NCI-H2196 treated with DMSO at 0.1 percent for 48 hours (cell line): ENCODE data around the gene MED27.

ENCODE experiments used
- DNase-seq: peaks from one replicate; lab custom pipeline; 2025; ENCODE audit not compliant: unreplicated experiment; lab: John Stamatoyannopoulos, UW

Gene MED27

DNA sequence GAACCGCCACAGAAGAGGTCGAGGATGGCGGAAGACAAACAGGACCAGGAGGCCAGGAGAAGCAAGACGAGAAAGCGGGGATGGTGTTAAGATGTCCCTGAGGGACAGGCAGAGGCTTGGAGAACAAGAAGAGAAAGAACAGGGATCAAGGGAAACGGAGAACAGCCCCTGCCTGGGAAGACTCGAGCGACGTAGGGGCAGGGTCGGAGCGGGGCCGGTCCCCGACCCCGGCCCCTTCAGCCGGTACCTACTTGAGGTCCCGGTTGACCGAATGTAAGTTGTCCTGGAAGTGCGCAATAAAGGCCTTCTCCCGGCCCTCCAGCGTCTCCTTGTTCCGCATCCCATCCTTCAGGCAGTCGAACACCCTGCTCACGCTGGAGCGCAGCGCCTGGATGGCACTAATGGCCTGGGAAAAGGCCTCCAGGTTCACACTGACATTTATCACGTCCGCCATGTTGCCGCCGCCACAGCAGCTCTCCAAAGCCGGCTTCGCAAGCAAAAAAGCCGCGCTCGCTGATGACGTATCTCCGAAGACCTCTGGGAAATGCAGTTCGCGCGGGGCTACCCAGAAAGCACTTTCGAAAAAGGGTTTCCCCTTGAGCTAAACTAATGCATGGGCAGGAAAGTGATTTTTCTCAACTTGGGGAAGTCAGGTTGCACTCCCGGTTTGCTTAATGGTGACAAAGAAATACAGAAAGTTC is at the start of gene MED27:
Gene MED27 (minus strand): TSS at position 477 of the 701 bp plus-strand sequence. CDS start 23 bp downstream, at position 454.
- DNase-seq: peak; percentile 82

- no peak for DNase-seq
These were observed 48.3 kb upstream of the MED27 start for GRCh38 chr9:132127888-132128534.

DNA sequence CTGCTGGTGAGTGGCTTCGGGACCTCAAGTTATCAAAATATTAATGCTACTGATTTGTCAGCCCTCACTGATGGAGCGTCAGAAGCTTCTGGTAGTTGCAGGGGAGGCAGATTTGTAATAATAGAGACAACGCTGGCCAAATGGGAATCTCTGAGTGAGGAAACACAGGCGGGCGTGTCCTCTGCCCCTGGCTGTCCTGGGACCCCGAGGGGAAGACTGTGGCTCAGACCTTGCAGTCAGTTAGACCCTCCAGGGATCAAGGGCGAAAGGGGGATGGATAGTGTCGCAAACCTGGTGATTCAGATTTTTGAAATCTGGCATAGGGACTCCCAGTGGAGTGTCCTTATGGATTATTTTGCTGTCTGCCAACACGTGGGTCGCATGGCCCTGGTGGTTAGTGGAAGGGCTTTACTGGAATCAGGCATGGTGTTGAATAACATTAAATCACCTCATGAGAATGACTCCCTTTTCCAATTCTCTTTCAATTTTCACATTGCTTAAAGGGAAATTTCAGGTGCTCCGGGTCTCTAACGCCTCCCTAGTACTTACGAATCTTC is 47.1 kb upstream of the MED27 start:
- no peak for DNase-seq

GRCh38 chr9:132125944-132126679 is 46.4 kb upstream of the MED27 start:
- DNase-seq: no peak

DNA sequence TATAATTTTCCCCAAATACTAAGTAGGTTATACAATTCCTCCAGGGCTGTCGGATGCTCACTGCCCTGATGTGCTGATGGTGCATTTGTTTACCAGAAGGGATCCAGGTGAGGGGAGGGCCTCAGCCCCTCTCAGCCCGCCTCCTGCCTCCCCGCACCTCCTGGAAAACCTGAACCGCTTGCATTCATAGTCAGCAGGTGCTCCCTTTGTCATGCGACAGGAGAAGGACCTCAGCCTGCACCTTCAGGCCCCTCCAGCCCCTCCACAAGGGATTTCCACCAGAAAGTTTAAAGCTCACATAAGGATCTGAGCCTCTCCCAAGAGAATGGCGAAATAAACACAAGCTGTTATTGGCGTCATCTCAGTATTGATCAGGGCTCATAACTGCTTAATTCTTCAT is 45.7 kb upstream of the MED27 start:
- DNase-seq: no peak

GRCh38 chr9:132124800-132125199 is 45.1 kb upstream of the MED27 start:
- no peak for DNase-seq

DNA sequence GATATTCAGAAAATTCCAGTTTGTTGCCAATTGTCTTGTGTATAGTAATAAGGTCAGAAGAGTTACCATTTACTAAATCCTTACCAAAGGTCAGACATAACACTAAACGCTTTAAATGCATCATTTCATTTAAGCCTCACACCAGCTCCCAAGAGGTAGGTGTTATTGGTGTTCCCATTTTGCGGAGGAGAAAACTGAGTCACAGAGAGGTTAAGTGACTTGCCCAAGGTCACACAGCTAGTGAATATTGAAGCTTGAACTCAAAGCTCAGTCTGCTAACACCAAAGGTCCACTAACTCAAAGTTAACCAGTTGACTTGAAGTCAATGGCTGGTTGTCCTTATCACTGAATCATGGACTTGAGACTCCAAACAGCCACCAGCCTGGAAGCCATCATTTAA is 41.4 kb upstream of the MED27 start:
- DNase-seq: no peak

DNA sequence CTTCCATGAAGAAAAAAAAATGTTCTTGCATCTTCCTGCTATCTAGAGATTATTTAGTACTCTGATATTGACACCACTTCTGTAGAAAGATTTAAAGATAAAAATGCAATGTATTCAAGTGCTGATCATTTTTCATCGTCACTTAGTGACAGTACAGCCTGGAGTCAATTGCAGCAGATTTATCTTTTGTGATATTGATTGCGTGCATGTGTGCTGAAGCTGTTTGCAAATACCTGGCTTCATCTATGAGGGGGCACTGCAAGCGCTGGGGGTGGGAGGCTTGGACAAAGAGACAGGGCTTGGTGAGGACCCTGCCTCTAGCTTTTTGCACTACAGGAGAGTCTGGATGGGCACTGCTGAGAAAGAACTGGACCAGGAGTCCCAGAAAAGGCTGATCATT is 38.0 kb upstream of the MED27 start:
- DNase-seq: no peak

GRCh38 chr9:132116583-132116982 is 36.9 kb upstream of the MED27 start:
- DNase-seq: no peak

- DNase-seq: no peak
These were observed 34.5 kb upstream of the MED27 start for GRCh38 chr9:132114102-132114707.

GRCh38 chr9:132109291-132109690 is 29.6 kb upstream of the MED27 start:
- no peak for DNase-seq

- DNase-seq: no peak
These were observed 29.1 kb upstream of the MED27 start for GRCh38 chr9:132108728-132109127.

- DNase-seq: no peak
These were observed 20.2 kb upstream of the MED27 start for GRCh38 chr9:132099741-132100407.

- DNase-seq: no peak
These were observed 19.5 kb upstream of the MED27 start for GRCh38 chr9:132099167-132099566.

DNA sequence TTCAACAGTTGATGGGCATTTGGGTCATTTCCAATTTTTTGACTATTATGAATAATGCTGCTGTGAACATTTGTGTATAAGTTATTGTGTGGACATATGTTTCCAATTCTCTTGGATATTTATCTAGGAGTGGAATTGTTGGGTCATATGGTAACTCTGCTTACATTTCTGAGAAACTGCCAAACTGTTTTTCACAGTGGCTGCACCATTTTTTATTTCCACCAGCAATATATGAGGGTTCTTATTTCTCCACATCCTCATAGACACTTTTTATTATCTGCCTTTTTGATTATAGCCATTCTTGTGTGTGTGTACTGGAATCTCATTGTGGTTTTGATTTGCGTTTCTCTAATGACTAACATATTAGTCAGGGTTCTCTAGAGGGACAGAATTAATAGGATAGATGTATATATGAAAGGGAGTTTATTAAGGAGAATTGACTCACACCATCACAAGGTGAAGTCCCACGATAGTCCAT is 14.7 kb upstream of the MED27 start:
- DNase-seq: no peak

DNA sequence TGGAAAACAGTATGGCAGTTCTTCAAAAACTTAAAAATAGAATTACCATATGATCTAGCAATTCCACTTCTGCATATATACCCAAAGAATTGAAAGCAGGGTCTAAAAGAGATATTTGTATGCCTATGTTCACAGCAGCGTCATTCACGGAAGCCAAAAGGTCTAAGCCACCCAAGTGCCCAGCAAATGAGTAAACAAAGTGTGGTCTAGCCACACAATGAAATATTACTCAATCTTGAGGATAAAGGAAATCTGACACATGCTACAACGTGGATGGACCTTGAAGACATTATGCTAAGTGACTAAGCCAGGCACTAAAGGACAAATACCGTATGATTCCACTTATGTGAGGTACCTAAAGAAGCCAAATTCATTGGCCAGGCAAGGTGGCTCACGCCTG is 11.1 kb upstream of the MED27 start:
- DNase-seq: no peak

DNA sequence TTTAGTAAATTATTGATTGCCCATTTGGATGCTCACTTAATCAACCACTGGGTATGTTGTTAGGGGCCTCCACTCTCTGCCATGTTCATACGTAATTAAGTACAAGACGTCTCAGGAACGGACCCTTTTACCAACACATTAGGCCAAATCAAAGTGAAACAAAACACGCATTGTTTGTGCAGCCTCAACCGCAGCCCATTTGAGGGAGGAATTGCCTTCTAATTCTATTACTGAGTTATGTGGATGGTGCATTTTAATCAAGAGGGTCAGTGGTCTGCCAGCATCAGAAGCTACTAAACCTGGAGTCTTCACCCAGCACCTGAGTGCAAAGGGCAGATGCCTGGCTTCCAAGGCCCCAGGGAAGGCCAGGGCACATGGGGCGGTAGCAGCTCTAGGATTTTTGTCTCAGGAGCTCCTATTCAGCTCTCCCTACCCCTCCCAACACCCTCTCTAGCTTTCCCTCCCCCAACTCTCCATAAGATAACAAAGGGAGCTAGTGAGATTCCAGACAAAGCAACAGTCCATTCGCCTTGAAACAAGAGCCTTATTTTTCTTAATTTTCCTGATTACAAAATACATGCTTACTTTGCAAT is 7.9 kb upstream of the MED27 start:
- no peak for DNase-seq

- DNase-seq: no peak
These were observed 2.5 kb upstream of the MED27 start for GRCh38 chr9:132082188-132082587.

DNA sequence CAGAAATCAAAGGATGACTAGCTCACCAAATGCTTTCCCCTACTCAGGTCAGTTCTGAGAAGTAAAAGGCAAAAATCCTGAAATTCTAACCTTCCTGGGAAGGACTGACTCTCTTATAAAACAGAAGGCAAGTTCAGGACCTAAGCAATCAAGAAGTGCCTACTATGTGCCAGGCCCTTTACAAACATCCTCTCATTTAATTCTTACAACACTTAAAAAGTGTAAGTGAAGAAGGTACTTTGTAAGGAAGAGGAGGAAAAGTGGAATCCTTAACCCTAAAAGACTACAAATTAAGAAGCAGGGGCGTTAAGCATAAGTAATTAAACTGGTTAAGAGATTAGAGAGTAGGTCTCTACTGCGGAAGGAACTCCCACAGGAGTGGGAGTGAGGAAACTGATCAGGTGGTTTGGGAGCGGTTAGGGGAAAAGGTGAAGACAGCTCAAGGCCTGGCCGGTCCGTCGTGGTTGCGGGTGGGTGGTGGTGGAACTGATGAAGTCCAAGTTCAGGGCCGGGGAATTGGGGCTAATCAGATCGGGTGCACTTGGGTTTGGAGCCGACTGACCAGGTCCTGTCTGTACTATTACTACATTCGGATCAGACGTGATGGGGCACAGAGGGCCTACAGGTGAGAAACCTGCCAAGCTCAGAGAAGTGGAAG is 839 bp downstream of the MED27 start:
- DNase-seq: no peak
